HepG2 (cell line): ENCODE results near the gene EFCAB11. TPM values are rescaled to one million over a fixed set of nuclear protein-coding genes. Genes with fewer than 3 reads are reported as not detected.
A peak's percentile ranks its signal among the peaks of the same experiment; 100 is the strongest.

Source experiments
- ATAC-seq: fragments of 200-7000 bp; cut with Tn5 transposase; 3 replicates; pipeline ENCODE4 v1.9.1; 2020; ENCODE audit warnings: mild to moderate bottlenecking, moderate library complexity
- BruUV-seq: library from RNA; stranded (reverse); fragments of 400-500 nt; replicated peaks from 2 replicates; lab custom pipeline; 2021; lab: Mats Ljungman, UMichigan
- CTCF ChIA-PET: fragments of 300-600 bp; formaldehyde crosslinking; extraction: SDS; loops from one replicate; lab custom pipeline; 2021; ENCODE audit warnings: low total read pairs, inconsistent platforms, low intra/inter-chr PET ratio; lab: Yijun Ruan, JAX
- POLR2A ChIA-PET: fragments of 350-600 bp; sonication (Branson Sonifier 250); formaldehyde crosslinking; loops from one replicate; lab custom pipeline; 2020; ENCODE audit warnings: antibody characterized with exemption, inconsistent platforms; lab: Yijun Ruan, JAX
- DNase-seq: peaks from one replicate; pipeline ENCODE4 v3.0.0-alpha.2; 2015; ENCODE audit warnings: low spot score
- FAIRE-seq: peaks from 3 replicates; lab custom pipeline; 2011; peaks lifted over from hg19 to GRCh38; lab: Jason Lieb, UNC
- H2AFZ ChIP-seq: one replicate; pipeline ENCODE4 v1.6.1; 2011; ENCODE audit warnings: low read length, inconsistent platforms
- H3K27ac ChIP-seq: fragments of 300-600 bp; 3 replicates; pipeline ENCODE4 v1.8.0; 2011; ENCODE audit warnings: mixed run types, mild to moderate bottlenecking, mixed read lengths, low read length, inconsistent platforms; ENCODE audit not compliant: insufficient read depth; ENCODE audit errors: extremely low read length
- H3K27me3 ChIP-seq, 2 experiments: fragments of 200-600 bp in 1 of 2; 2 replicates in 1 of 2; 3 replicates in 1 of 2; pipeline versions ENCODE4 v1.6.0 to v1.8.0; 2011; ENCODE audit warnings: low read length in 2 of 2, mild to moderate bottlenecking in 2 of 2, moderate library complexity in 2 of 2, inconsistent platforms in 1 of 2; ENCODE audit not compliant: insufficient read depth in 2 of 2, control insufficient read depth in 1 of 2
- H3K36me3 ChIP-seq, 2 experiments: fragments of 200-600 bp in 1 of 2; replicated peaks in 1 of 2; 2 replicates in 1 of 2; 3 replicates in 1 of 2; pipeline versions ENCODE4 v1.5.1 to v1.8.0; 2011; ENCODE audit warnings: low read length in 2 of 2, inconsistent platforms in 1 of 2; ENCODE audit not compliant: insufficient read depth in 2 of 2, control insufficient read depth in 1 of 2
- H3K4me1 ChIP-seq: 2 replicates; pipeline ENCODE4 v1.5.1; 2012; ENCODE audit warnings: low read length, inconsistent platforms; ENCODE audit not compliant: insufficient read depth
- H3K4me2 ChIP-seq: 2 replicates; pipeline ENCODE4 v1.6.0; 2011; ENCODE audit warnings: low read depth, low read length, inconsistent platforms
- H3K4me3 ChIP-seq, 3 experiments: fragments of 200-600 bp in 1 of 3; sonication (generic), shearing (Covaris generic) in 1 of 3; replicated peaks in 1 of 3; 2 replicates each; pipeline ENCODE4 v1.5.1; 2011 to 2016; ENCODE audit warnings: low read length in 3 of 3, inconsistent platforms in 2 of 3, low read depth in 2 of 3, mild to moderate bottlenecking in 2 of 3, control low read depth in 1 of 3, mixed read lengths in 1 of 3; ENCODE audit not compliant: insufficient read depth in 1 of 3
- H3K79me2 ChIP-seq: one replicate; pipeline ENCODE4 v1.6.1; 2011; ENCODE audit warnings: low read length, inconsistent platforms; ENCODE audit not compliant: insufficient read depth
- H3K9ac ChIP-seq: 2 replicates; pipeline ENCODE4 v1.6.0; 2011; ENCODE audit warnings: mild to moderate bottlenecking, low read depth, low read length, inconsistent platforms; ENCODE audit not compliant: insufficient read depth
- H3K9me3 ChIP-seq: 2 replicates; pipeline ENCODE4 v1.5.1; 2012; ENCODE audit warnings: mild to moderate bottlenecking, low read length
- H4K20me1 ChIP-seq: 2 replicates; pipeline ENCODE4 v1.6.0; 2011; ENCODE audit warnings: inconsistent platforms, mild to moderate bottlenecking, low read length, moderate library complexity; ENCODE audit not compliant: insufficient read depth
- CTCF ChIP-seq: sonication (generic); formaldehyde crosslinking; IDR thresholded peaks from 2 replicates; pipeline ENCODE4 v1.5.0; 2020; ENCODE audit warnings: mild to moderate bottlenecking, missing genetic modification reagents, moderate library complexity
- IKZF1 ChIP-seq: fragments of 450-650 bp; IDR thresholded peaks from 2 replicates; pipeline ENCODE4 v1.7.1; 2016
- KAT8 ChIP-seq: IDR thresholded peaks from 2 replicates; pipeline ENCODE4 v1.6.1; 2016; ENCODE audit warnings: missing genetic modification reagents, missing compliant biosample characterization
- POGZ ChIP-seq: sonication (generic); formaldehyde crosslinking; IDR thresholded peaks from 2 replicates; pipeline ENCODE4 v1.4.0; 2020; ENCODE audit warnings: mild to moderate bottlenecking, missing genetic modification reagents
- RAD21 ChIP-seq: fragments of 450-650 bp; formaldehyde crosslinking; IDR thresholded peaks from 2 replicates; pipeline ENCODE4 v1.5.0; 2020; ENCODE audit warnings: mild to moderate bottlenecking
- RFX1 ChIP-seq: fragments of 450-650 bp; IDR thresholded peaks from 2 replicates; pipeline ENCODE4 v1.6.1; 2017
- SAP130 ChIP-seq: IDR thresholded peaks from 2 replicates; pipeline ENCODE4 v1.6.1; 2016; ENCODE audit warnings: low read depth
- STAG1 ChIP-seq: sonication (generic); formaldehyde crosslinking; IDR thresholded peaks from 2 replicates; pipeline ENCODE4 v1.4.0; 2020; ENCODE audit warnings: missing genetic modification reagents
- ZNF234 ChIP-seq: sonication (generic); formaldehyde crosslinking; conservative IDR thresholded peaks from 2 replicates; pipeline ENCODE4 v1.5.1; 2020; ENCODE audit warnings: mild to moderate bottlenecking, missing genetic modification reagents
- ZNF563 ChIP-seq: sonication (generic); formaldehyde crosslinking; IDR thresholded peaks from 2 replicates; pipeline ENCODE4 v1.8.0; 2022; ENCODE audit warnings: mild to moderate bottlenecking, moderate library complexity, missing genetic modification reagents
- ZNF703 ChIP-seq: sonication (generic); formaldehyde crosslinking; IDR thresholded peaks from 2 replicates; pipeline ENCODE4 v1.5.1; 2020; ENCODE audit warnings: missing genetic modification reagents, mild to moderate bottlenecking, moderate library complexity, borderline replicate concordance
- WGBS: methylation state at CpG from one replicate; pipeline ENCODE4 v1.1.6; 2017; ENCODE audit warnings: low lambda C conversion rate; 5-methylcytosine and 5-hydroxymethylcytosine counted together
- in situ Hi-C: cut with HindIII; loops from 2 replicates; pipeline ENCODE4 v1.10.0; 2017; ENCODE audit warnings: low pct_unique_long_range_greater_than_20kb; ENCODE audit not compliant: extremely low pct_ligation_motif_present
- intact Hi-C: fragments of 100-400 bp; cut with micrococcal nuclease; formaldehyde crosslinking; loops from one replicate; pipeline ENCODE4 v1.10.0; 2022; ENCODE audit not compliant: unreplicated experiment
- polyA plus RNA-seq, 8 experiments: library from polyadenylated mRNA; depleted of rRNA in 3 of 8; stranded (reverse) in 7 of 8; unstranded in 1 of 8; fragments of >200 nt; fragmentation: Illumina TruSeq in 4 of 8; extraction: Trizol in 4 of 8; gene quantifications; 2 replicates each; pipeline versions ENCODE4 v1.2.1 to v1.2.3, GENCODE V29; 2011 to 2016; ENCODE audit warnings: low read depth in 4 of 8, missing spikeins in 1 of 8, mixed read lengths in 1 of 8; ENCODE audit not compliant: insufficient read depth in 1 of 8
- total RNA-seq, 5 experiments: library from RNA; depleted of rRNA; stranded (reverse); fragments of >200 nt; fragmentation: Illumina TruSeq; extraction: Trizol; gene quantifications; 2 replicates each; pipeline ENCODE4 v1.2.3, GENCODE V29; 2016; ENCODE audit warnings: low read depth in 1 of 5

EFCAB11 gene
- total and polyA plus RNA-seq, 2 of the 13 experiments (the other 11 are each of a cell fraction or from before 2014, with no cell fraction given): 8.2 to 31.5 TPM

DNA sequence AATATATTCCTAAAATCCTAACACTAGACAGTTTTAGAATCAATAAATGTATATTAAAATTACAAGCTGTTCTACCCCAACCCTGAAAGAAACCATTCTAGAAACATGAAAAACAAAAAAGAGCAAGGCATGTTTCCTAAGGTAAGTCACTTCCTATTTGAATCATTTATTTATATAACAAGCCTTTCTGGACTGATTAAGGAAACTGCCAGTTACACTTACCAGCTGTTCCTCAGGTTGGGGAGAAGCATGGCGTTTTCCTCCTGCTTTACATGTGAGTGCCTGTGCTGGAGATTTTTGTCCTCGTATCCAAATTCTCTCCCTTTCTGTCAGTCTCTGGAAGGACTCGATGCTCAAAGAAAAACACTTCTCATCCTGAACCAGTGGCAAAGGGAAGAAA is 183.3 kb downstream of the EFCAB11 start:
- ATAC-seq (no peak), FAIRE-seq (no peak), DNase-seq (no peak)
- TF ChIP-seq ZNF703 (CRISPR knock-in tag) (no peak), ZNF563 (CRISPR knock-in tag) (no peak), ZNF234 (CRISPR knock-in tag) (no peak)
- Histone ChIP-seq H3K4me2 (no peak overlapping the region), H3K9me3 (no peaks in the 10 kb centered on the region), H3K36me3 (no peaks in the 10 kb centered on the region), H3K9ac (no peak overlapping the region), H3K4me1 (peaks cover 48% of the 10 kb centered on the region), H4K20me1 (no peaks in the 10 kb centered on the region), H3K27ac (no peak overlapping the region), H3K79me2 (no peaks in the 10 kb centered on the region), H3K27me3 (no peaks in the 10 kb centered on the region), H2AFZ (no peak overlapping the region), H3K4me3 (no peak overlapping the region)
- in situ Hi-C loops: loop anchor here (25.0 kb wide), 1 partner anchor 734 kb away; no protein-coding TSS in a partner anchor
- ChIA-PET CTCF (no interaction called here), POLR2A (no interaction called here)
- WGBS: 41% methylated on average over 3 of the region's 3 CpGs
- BruUV-seq: no TSS peak
- intact Hi-C loops: loop anchor here (5.0 to 10.0 kb wide), 4 partner anchors 144 to 729 kb away; partner anchors contain the start of gene FOXN3

- H3K27me3 ChIP-seq: 0 out of 5 replicates have a peak, but pooled peaks cover 0 to 5% of the 10 kb centered on the region in 2 experiments
- in situ Hi-C loops: loop anchor here (25.0 kb wide), 1 partner anchor 731 kb away; no protein-coding TSS in a partner anchor
- H4K20me1 ChIP-seq: no peaks in the 10 kb centered on the region
- ATAC-seq (peak; percentile 84), DNase-seq (peak; percentile 38), FAIRE-seq (peak; percentile 88)
- H3K4me2 ChIP-seq: no peak overlapping the region
- BruUV-seq: no TSS peak
- H3K36me3 ChIP-seq: no peaks in the 10 kb centered on the region
- 26% methylated on average over 4 of the region's 4 CpGs for WGBS
- H3K9me3 ChIP-seq: no peaks in the 10 kb centered on the region
- H3K4me3 ChIP-seq: no peak overlapping the region
- H3K4me1 ChIP-seq: peaks cover 33% of the 10 kb centered on the region
- H3K79me2 ChIP-seq: no peaks in the 10 kb centered on the region
- no peak overlapping the region for H3K9ac ChIP-seq
- no peak overlapping the region for H2AFZ ChIP-seq
- intact Hi-C loops: loop anchor here (5.0 kb wide), 1 partner anchor 741 kb away; no protein-coding TSS in a partner anchor
- POLR2A ChIA-PET: interaction anchor here (0.7 kb wide), 1 partner anchor 727 kb away, joined by 3 read pairs; no protein-coding TSS in a partner anchor
- no peak overlapping the region for H3K27ac ChIP-seq
- CTCF ChIA-PET: no interaction called here
- TF ChIP-seq SAP130 (CRISPR knock-in tag): peak; percentile 27; the same call in 1 of the 2 replicates
- TF ChIP-seq RFX1: no peak
- 0 out of 2 replicates have a peak, but pooled peaks have one; percentile 31 for TF ChIP-seq POGZ
- TF ChIP-seq CTCF: peak; percentile 79
- no peak for TF ChIP-seq IKZF1
- TF ChIP-seq KAT8 (CRISPR knock-in tag): peak; percentile 28; the same call in 1 of the 2 replicates
- peak; percentile 76 for TF ChIP-seq RAD21 (CRISPR knock-in tag)
- peak; percentile 94 for TF ChIP-seq STAG1 (CRISPR knock-in tag)
Measured at GRCh38 chr14:89767861-89768268, 186.7 kb downstream of the EFCAB11 start.
